Mucosa of descending colon (tissue), 3 donors: ENCODE data around the gene FAAP100. TPM values are rescaled to one million over a fixed set of nuclear protein-coding genes. Genes with fewer than 3 reads are reported as not detected.

Experiments
- ATAC-seq: fragments of 200-7000 bp; cut with Tn5 transposase; one replicate; pipeline ENCODE4 v1.9.1; 2020; ENCODE audit warnings: mild to moderate bottlenecking, moderate library complexity
- DNase-seq, 3 donors: peaks; one replicate each; pipeline ENCODE4 v3.0.0-alpha.2; 2020
- H3K36me3 ChIP-seq: fragments of 200-600 bp; one replicate; pipeline ENCODE4 v1.8.0; 2021; ENCODE audit warnings: low read depth, mild to moderate bottlenecking
- H3K4me1 ChIP-seq: fragments of 200-600 bp; one replicate; pipeline ENCODE4 v1.8.0; 2021; ENCODE audit warnings: low read depth, mild to moderate bottlenecking
- H3K4me3 ChIP-seq: fragments of 200-600 bp; one replicate; pipeline ENCODE4 v1.8.0; 2021; ENCODE audit warnings: mild to moderate bottlenecking
- H3K9me3 ChIP-seq: fragments of 200-600 bp; one replicate; pipeline ENCODE4 v1.8.0; 2021; ENCODE audit warnings: mild to moderate bottlenecking
- intact Hi-C, 2 donors: fragments of 100-400 bp; cut with DNase I in 1 of 2; cut with micrococcal nuclease in 1 of 2; formaldehyde crosslinking; loops; one replicate each; pipeline versions ENCODE4 v1.11.0 to v1.11.1; 2022; cut with DNase I, micrococcal nuclease
- total RNA-seq, 3 donors: library from RNA; stranded (reverse); fragmentation: NEBNext Ultra II Directional in 2 of 3; extraction: Animal tissue kit (Norgen Biotek cat#: 25700) in 2 of 3; gene quantifications; one replicate each; pipeline versions ENCODE4 v1.2.1 to v1.2.4, GENCODE V29; 2021 to 2023
- TF ChIP-seq, protein P1 (sequence below): fragments of 200-600 bp; IDR thresholded peaks from one replicate; pipeline ENCODE4 v1.8.0; 2022; ENCODE audit warnings: antibody characterized with exemption, mild to moderate bottlenecking
- donor health status: DM: no; HTN: no; CAD: no; lungs with moderate emphysema.
- donor health status: DM: no; HTN: no; CAD: no.
- donor health status: DM: no; HTN: yes; CAD: no.

The FAAP100 gene
- total RNA-seq, 3 donors from 2014 or later, result 23.2 to 28.9 (median 25.0) TPM

GRCh38 chr17:81492706-81493105 lies 59.4 kb downstream of the FAAP100 start:
- Histone ChIP-seq H3K36me3 (no peaks in the 10 kb centered on the region), H3K4me1 (peaks cover 6% of the 10 kb centered on the region), H3K4me3 (no peak overlapping the region), H3K9me3 (no peaks in the 10 kb centered on the region)
- ATAC-seq, result no peak
- no peak for DNase-seq
- intact Hi-C loops, result no loop called here
- TF ChIP-seq, protein P1, sequence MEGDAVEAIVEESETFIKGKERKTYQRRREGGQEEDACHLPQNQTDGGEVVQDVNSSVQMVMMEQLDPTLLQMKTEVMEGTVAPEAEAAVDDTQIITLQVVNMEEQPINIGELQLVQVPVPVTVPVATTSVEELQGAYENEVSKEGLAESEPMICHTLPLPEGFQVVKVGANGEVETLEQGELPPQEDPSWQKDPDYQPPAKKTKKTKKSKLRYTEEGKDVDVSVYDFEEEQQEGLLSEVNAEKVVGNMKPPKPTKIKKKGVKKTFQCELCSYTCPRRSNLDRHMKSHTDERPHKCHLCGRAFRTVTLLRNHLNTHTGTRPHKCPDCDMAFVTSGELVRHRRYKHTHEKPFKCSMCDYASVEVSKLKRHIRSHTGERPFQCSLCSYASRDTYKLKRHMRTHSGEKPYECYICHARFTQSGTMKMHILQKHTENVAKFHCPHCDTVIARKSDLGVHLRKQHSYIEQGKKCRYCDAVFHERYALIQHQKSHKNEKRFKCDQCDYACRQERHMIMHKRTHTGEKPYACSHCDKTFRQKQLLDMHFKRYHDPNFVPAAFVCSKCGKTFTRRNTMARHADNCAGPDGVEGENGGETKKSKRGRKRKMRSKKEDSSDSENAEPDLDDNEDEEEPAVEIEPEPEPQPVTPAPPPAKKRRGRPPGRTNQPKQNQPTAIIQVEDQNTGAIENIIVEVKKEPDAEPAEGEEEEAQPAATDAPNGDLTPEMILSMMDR, result no peak

DNA sequence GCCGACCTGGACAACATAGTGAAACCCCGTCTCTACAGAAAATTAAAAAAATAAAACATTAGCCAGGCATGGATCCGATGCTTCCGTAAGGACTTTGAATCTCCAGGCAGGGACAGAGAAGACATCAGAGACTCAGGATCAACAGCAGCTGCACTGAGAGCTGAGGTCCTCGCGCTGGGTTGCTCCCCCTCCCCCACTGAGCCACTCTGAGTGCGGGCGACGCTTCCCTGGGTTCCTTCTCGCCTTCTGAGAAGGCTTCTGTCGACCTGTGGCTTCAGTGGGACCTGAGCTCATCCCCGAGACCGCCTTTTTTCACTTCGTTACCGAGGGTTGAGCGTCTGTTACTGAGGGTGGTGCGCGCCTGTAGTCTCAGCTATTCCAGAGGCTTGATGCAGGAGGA lies 60.0 kb downstream of the FAAP100 start:
- Histone ChIP-seq H3K4me3 (no peak overlapping the region), H3K36me3 (no peaks in the 10 kb centered on the region), H3K4me1 (peaks cover 6% of the 10 kb centered on the region), H3K9me3 (no peaks in the 10 kb centered on the region)
- TF ChIP-seq, protein P1, result no peak
- intact Hi-C loops, result no loop called here
- DNase-seq (no peak), ATAC-seq (no peak)

- Histone ChIP-seq H3K36me3 (no peaks in the 10 kb centered on the region), H3K4me3 (no peak overlapping the region), H3K4me1 (peaks cover 6% of the 10 kb centered on the region), H3K9me3 (no peaks in the 10 kb centered on the region)
- ATAC-seq (no peak), DNase-seq (no peak)
- intact Hi-C loops, result no loop called here
- TF ChIP-seq, protein P1, result no peak
These were observed 60.4 kb downstream of the FAAP100 start for GRCh38 chr17:81491761-81492160.

DNA sequence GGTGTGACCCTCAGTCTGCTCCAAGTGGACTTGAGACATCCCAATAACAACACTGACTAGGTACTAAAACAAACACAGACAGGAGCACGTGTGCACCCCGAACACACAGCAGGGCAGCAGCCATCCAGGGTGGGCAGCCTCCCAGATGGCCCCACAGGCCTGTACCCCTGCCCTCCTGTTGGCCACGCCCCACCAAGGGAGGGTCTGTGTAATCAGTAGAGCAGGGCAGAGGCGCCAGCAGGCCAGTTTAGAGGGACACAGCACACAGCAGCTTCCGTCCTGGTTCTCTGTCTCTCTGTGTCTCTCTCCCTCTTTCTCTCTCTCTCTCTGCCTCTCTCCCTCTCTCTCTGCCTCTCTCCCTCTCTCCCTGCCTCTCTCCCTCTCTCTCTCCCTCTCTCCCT lies 61.0 kb downstream of the FAAP100 start:
- ATAC-seq (peak; percentile 12), DNase-seq (peak in 2 of 3 donors; percentile 61 to 63)
- Histone ChIP-seq H3K36me3 (no peaks in the 10 kb centered on the region), H3K9me3 (no peaks in the 10 kb centered on the region), H3K4me1 (peaks cover 6% of the 10 kb centered on the region), H3K4me3 (no peak overlapping the region)
- TF ChIP-seq, protein P1, result no peak
- intact Hi-C loops, result no loop called here

DNA sequence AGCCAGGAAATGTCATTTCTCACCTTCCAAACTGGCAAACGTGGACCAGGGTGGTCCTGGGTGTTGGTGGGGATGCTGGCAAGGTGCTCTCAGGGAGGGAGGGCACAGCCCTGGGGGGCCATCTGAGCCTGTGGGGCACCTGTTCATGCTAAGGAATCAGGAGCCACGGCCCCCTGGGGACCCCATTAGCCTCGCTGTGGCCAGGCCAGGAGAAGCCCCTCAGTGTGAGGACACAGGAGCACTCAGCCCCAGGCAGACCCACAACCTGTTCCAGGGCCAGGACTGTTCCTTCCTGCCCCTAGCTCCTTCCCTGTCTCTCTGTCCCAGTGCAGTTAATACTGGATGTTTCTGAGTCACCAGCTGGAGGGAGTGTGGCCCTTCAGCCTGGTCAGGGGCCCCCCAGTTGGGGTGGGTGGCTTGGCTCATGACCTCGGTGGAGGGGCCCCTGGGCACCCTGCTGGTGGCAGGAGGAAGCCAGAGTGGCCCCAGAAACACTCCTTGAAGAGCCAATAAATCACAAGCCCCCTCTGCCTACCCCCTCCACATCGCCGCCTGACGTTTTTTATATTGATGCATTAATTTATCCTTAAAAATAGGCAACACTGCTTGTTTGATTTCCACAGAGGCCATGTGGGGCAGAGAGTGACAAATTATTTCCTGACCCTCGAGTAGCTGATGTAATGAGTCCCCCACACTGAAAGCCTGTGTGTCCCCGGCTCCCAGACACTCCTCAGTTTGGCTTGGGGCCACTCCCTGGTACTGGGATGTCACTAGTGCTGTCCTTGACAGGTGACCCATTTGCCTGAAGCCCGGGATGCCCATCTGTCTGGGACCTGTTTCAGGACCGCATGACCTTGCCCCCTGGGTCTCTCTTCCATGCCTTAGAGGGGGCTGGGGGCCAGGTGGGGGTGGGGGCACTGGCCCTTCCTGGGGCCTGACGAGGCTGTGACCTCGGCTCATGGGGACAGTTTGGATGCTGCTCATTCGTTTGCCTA lies 61.9 kb downstream of the FAAP100 start:
- intact Hi-C loops, result loop anchor here in 1 of 2 donors (10.0 kb wide), 1 partner anchor 235 kb away; no protein-coding TSS in a partner anchor
- TF ChIP-seq, protein P1, result no peak
- DNase-seq (no peak), ATAC-seq (no peak)
- no peak overlapping the region for H3K4me3 ChIP-seq
- no peaks in the 10 kb centered on the region for H3K9me3 ChIP-seq
- no peaks in the 10 kb centered on the region for H3K36me3 ChIP-seq
- peaks cover 6% of the 10 kb centered on the region for H3K4me1 ChIP-seq

Other genes starting within 250 kb of the FAAP100 start
- 10 to 100 TPM; 14.0 to 27.4 (median 16.5) TPM for gene BAHCC1, start 156.9 kb downstream of the FAAP100 start, total RNA-seq
- 1,000 to 10,000 TPM; 1,922 to 4,060 (median 3,184) TPM for gene ACTG1, start 39.6 kb downstream of the FAAP100 start, total RNA-seq
- 1 to 10 TPM; 1.6 to 4.0 (median 2.5) TPM for gene FSCN2, start 24.0 kb downstream of the FAAP100 start, total RNA-seq
- gene NPLOC4, start 84.8 kb upstream of the FAAP100 start, total RNA-seq, result 10 to 100 TPM; 78.4 to 89.5 (median 78.6) TPM
- under 1 TPM; 0.27 to 0.47 (median 0.41) TPM for gene TSPAN10, start 84.8 kb upstream of the FAAP100 start, total RNA-seq
- 1 to 10 TPM in 1 of 3 donors, under 1 TPM in 1, not detected in 1; 0.39 to 1.2 TPM for gene PDE6G, start 104.2 kb upstream of the FAAP100 start, total RNA-seq
- 10 to 100 TPM; 26.3 to 27.5 (median 26.8) TPM for gene OXLD1, start 114.3 kb upstream of the FAAP100 start, total RNA-seq
- gene CCDC137, start 114.4 kb upstream of the FAAP100 start, total RNA-seq, result 10 to 100 TPM; 15.5 to 19.6 (median 15.6) TPM
- 10 to 100 TPM; 14.0 to 27.6 (median 26.1) TPM for gene ARL16, start 131.4 kb upstream of the FAAP100 start, total RNA-seq
- gene HGS, start 131.7 kb upstream of the FAAP100 start, total RNA-seq, result 100 to 1,000 TPM in 2 of 3 donors, 10 to 100 TPM in 1; 91.4 to 126 (median 102) TPM
- 100 to 1,000 TPM in 2 of 3 donors, 10 to 100 TPM in 1; 69.0 to 109 (median 108) TPM for gene MRPL12, start 151.0 kb upstream of the FAAP100 start, total RNA-seq
- gene SLC25A10, start 159.9 kb upstream of the FAAP100 start, total RNA-seq, result 10 to 100 TPM; 22.9 to 61.6 (median 57.6) TPM